PC-9 (cell line): ENCODE measurements around the gene KCNQ1OT1. TPM values are rescaled to one million over a fixed set of nuclear protein-coding genes. Genes with fewer than 3 reads are reported as not detected.

Source experiments
- BruUV-seq: library from RNA; stranded (reverse); fragments of 400-500 nt; replicated peaks from 2 replicates; lab custom pipeline; 2021; lab: Mats Ljungman, UMichigan
- CTCF ChIA-PET: fragments of 300-600 bp; sonication (Branson Sonifier 250); formaldehyde crosslinking; loops from one replicate; lab custom pipeline; 2022; ENCODE audit warnings: antibody characterized with exemption; lab: Charles Lee
- POLR2A ChIA-PET: fragments of 300-600 bp; sonication (Branson Sonifier 250); formaldehyde crosslinking; loops from one replicate; lab custom pipeline; 2022; ENCODE audit warnings: antibody characterized with exemption; ENCODE audit not compliant: unreplicated experiment; lab: Charles Lee
- DNase-seq, 2 experiments: peaks; one replicate each; pipeline versions ENCODE4 v3.0.0 to v3.0.0-alpha.2; 2015 to 2022; ENCODE audit warnings: mixed read lengths in 1 of 2
- H2AFZ ChIP-seq: fragments of 200-600 bp; sonication (generic); 2 replicates; pipeline ENCODE4 v1.8.1; 2017; ENCODE audit warnings: antibody characterized with exemption
- H3F3A ChIP-seq: fragments of 200-600 bp; sonication (generic); 2 replicates; pipeline ENCODE4 v1.8.1; 2017; ENCODE audit warnings: antibody characterized with exemption, mild to moderate bottlenecking, low read depth; ENCODE audit not compliant: insufficient read depth
- H3K27ac ChIP-seq: fragments of 200-600 bp; sonication (generic); 2 replicates; pipeline ENCODE4 v1.6.1; 2016; ENCODE audit warnings: mixed run types
- H3K27me3 ChIP-seq: fragments of 200-600 bp; sonication (generic); 2 replicates; pipeline ENCODE4 v1.6.1; 2016; ENCODE audit warnings: low read depth, mixed run types; ENCODE audit not compliant: insufficient read depth
- H3K36me3 ChIP-seq: fragments of 200-600 bp; sonication (generic); 2 replicates; pipeline ENCODE4 v1.6.1; 2016; ENCODE audit warnings: low read depth, mixed run types
- H3K4me1 ChIP-seq: fragments of 200-600 bp; sonication (generic); replicated peaks from 2 replicates; pipeline ENCODE4 v1.6.1; 2016; ENCODE audit warnings: mixed run types; ENCODE audit not compliant: insufficient read depth
- H3K4me2 ChIP-seq: fragments of 200-600 bp; sonication (generic); 2 replicates; pipeline ENCODE4 v1.6.1; 2017; ENCODE audit warnings: mixed run types
- H3K4me3 ChIP-seq: fragments of 200-600 bp; sonication (generic); 2 replicates; pipeline ENCODE4 v1.6.1; 2016; ENCODE audit warnings: mixed run types
- H3K79me2 ChIP-seq: fragments of 200-600 bp; sonication (generic); 2 replicates; pipeline ENCODE4 v1.6.1; 2017; ENCODE audit warnings: low read depth, mixed run types
- H3K9me2 ChIP-seq: fragments of 200-600 bp; sonication (generic); 2 replicates; pipeline ENCODE4 v1.8.1; 2017; ENCODE audit warnings: mild to moderate bottlenecking; ENCODE audit not compliant: insufficient read depth
- H3K9me3 ChIP-seq: fragments of 200-600 bp; sonication (generic); 2 replicates; pipeline ENCODE4 v1.8.1; 2016; ENCODE audit warnings: low read depth; ENCODE audit not compliant: insufficient read depth
- H4K20me1 ChIP-seq: fragments of 200-600 bp; sonication (generic); 2 replicates; pipeline ENCODE4 v1.8.1; 2017; ENCODE audit not compliant: insufficient read depth
- EZH2 ChIP-seq: fragments of 200-600 bp; sonication (generic); IDR thresholded peaks from 2 replicates; pipeline ENCODE4 v1.8.0; 2017; ENCODE audit warnings: antibody characterized with exemption, low read depth
- intact Hi-C: fragments of 100-400 bp; cut with micrococcal nuclease; formaldehyde crosslinking; loops from one replicate; pipeline ENCODE4 v1.10.0; 2022; ENCODE audit not compliant: unreplicated experiment
- total RNA-seq: library from RNA; stranded (reverse); gene quantifications from 2 replicates; pipeline ENCODE4 v1.2.3, GENCODE V29; 2021
- TF ChIP-seq, protein P1 (sequence below): fragments of 200-600 bp; sonication (generic); conservative IDR thresholded peaks from 2 replicates; pipeline ENCODE4 v1.6.1; 2017; ENCODE audit warnings: mixed run types, antibody characterized with exemption, mild to moderate bottlenecking, moderate library complexity

The KCNQ1OT1 gene
- total RNA-seq, 1 experiment from 2014 or later: 3.4 TPM

DNA sequence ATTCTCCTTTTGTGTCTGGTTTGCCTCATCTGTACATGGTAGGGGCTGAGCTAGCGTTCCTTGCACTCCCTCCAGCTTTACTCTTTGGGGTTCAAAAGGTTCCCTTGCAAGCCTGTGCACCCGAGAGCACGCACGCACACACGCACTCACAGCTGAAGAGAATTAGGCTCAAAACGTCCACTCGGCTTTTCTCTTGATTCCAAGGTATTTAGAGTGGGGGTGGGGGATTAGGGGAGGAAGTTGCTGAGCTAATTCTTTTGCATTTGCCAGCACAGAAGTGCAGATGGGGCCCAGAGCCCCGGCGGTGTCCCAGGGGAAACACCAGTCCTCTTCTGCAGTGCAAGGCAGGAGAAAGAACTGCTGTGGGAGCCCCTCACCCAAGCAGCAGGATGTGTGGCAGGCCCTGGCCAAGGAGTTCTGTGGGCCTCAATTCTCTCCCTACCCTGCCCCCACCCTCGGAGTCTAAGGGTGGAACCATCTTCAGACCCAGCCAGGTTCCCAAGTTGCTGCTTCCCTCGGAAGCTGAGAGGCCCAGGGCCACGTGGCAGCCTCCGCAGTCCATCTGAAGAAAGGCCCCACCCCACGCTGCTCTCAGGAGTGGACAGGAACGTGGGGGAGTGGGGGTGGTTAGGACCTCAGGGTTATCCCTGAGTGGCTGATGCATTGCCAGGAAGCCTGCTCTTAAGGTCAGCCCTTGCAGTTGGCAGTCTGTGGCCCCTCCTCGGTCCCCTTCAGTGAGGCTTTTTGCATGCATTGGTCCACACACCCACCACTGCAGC lies 3.8 kb upstream of the KCNQ1OT1 start:
- no peak overlapping the region for H3K4me3 ChIP-seq
- no peak overlapping the region for H3K4me2 ChIP-seq
- no peaks in the 10 kb centered on the region for H3F3A ChIP-seq
- no peaks in the 10 kb centered on the region for H3K36me3 ChIP-seq
- BruUV-seq: no TSS peak
- no peaks in the 10 kb centered on the region for H3K9me2 ChIP-seq
- intact Hi-C loops: no loop called here
- H3K9me3 ChIP-seq: no peaks in the 10 kb centered on the region
- H3K79me2 ChIP-seq: peaks cover 9% of the 10 kb centered on the region
- H4K20me1 ChIP-seq: no peaks in the 10 kb centered on the region
- DNase-seq: no peak
- no peak overlapping the region for H2AFZ ChIP-seq
- H3K27me3 ChIP-seq: no peaks in the 10 kb centered on the region
- TF ChIP-seq EZH2: no peak
- TF ChIP-seq, protein P1, sequence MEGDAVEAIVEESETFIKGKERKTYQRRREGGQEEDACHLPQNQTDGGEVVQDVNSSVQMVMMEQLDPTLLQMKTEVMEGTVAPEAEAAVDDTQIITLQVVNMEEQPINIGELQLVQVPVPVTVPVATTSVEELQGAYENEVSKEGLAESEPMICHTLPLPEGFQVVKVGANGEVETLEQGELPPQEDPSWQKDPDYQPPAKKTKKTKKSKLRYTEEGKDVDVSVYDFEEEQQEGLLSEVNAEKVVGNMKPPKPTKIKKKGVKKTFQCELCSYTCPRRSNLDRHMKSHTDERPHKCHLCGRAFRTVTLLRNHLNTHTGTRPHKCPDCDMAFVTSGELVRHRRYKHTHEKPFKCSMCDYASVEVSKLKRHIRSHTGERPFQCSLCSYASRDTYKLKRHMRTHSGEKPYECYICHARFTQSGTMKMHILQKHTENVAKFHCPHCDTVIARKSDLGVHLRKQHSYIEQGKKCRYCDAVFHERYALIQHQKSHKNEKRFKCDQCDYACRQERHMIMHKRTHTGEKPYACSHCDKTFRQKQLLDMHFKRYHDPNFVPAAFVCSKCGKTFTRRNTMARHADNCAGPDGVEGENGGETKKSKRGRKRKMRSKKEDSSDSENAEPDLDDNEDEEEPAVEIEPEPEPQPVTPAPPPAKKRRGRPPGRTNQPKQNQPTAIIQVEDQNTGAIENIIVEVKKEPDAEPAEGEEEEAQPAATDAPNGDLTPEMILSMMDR: no peak
- H3K4me1 ChIP-seq: peaks cover 4% of the 10 kb centered on the region; the same call in 1 of the 2 replicates
- POLR2A ChIA-PET: interaction anchor here (0.5 kb wide), 1 partner anchor 11 kb away, joined by 8 read pairs; no protein-coding TSS in a partner anchor
- CTCF ChIA-PET: interaction anchor here (0.5 kb wide), 1 partner anchor 56 kb away, joined by 3 read pairs; no protein-coding TSS in a partner anchor
- no peak overlapping the region for H3K27ac ChIP-seq

DNA sequence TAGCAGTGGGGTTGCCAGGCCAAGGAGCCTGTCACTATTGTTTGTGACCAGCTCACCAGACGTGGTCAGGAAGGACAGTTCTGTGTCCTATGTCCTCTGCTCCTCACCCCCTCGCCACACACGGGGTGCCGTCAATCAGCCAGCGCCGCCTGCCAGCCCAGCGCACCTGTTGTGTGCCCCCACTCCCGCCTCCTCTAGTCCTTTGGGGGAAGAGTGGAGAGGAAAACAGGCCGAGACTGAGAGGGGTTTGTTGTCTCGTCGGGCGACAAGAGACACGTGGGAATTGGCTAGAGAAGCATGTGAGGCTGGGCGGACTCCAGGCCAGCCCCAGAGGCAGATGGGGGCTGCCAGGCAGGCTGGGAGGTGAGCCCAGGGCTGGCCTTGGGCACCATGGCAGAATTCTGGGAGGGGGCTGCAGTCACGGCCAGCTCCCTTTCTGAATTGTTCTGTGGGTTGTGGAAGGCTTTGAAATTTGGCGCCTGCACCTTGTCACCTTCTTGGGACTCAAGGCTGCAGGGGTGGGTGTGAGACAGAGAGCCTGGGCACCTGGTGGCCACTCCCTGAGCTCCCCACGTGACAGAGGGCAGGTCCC lies 3.1 kb upstream of the KCNQ1OT1 start:
- intact Hi-C loops: no loop called here

DNA sequence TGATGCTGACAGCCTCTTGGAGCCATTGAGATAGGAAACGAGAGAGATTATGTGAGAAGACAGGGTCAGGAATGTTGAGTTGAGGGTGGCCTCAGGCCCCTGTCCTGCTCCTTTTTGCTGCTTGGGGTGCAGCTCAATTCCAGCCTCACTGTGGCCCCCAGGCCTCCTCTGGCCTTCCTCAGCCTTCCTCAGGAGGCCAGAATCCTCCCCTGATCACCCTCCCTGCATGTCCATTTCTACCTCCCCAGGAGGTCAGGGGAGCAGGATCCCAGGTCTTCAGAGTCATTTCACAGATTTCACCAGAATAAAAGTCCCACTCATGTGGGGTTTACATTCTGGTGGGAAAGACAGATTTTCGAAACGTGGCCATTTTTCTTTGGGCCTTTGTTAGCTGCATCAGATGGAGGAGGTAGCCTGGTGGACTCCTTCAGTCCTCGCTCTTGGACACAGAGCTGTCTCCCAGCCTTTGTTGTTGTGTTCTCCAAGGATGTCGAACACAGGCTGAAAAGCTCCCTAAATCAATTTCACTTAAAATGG lies 2.2 kb upstream of the KCNQ1OT1 start:
- CTCF ChIA-PET: no interaction called here
- Histone ChIP-seq H3K4me1 (peaks cover 14% of the 10 kb centered on the region), H3K27ac (no peak overlapping the region), H2AFZ (no peak overlapping the region), H4K20me1 (0 out of 2 replicates have a peak, but pooled peaks cover 4% of the 10 kb centered on the region), H3K9me3 (no peaks in the 10 kb centered on the region), H3K36me3 (no peaks in the 10 kb centered on the region), H3K4me2 (no peak overlapping the region), H3K9me2 (no peaks in the 10 kb centered on the region), H3K4me3 (no peak overlapping the region), H3K79me2 (peaks cover 24% of the 10 kb centered on the region), H3F3A (no peaks in the 10 kb centered on the region), H3K27me3 (no peaks in the 10 kb centered on the region)
- POLR2A ChIA-PET: no interaction called here
- TF ChIP-seq EZH2: no peak
- TF ChIP-seq, protein P1: no peak
- intact Hi-C loops: loop anchor here (2.0 kb wide), 1 partner anchor 183 kb away; the partner anchor contains the start of gene CDKN1C
- no peak for DNase-seq
- BruUV-seq: no TSS peak

More for the DNA sequence above, 3.1 kb upstream of the KCNQ1OT1 start:
- TF ChIP-seq, protein P1: no peak
- no peak for TF ChIP-seq EZH2
- H3K9me2 ChIP-seq: no peaks in the 10 kb centered on the region
- 0 out of 2 replicates have a peak, but pooled peaks cover 4% of the 10 kb centered on the region for H4K20me1 ChIP-seq
- no peak overlapping the region for H3K4me2 ChIP-seq
- peaks cover 15% of the 10 kb centered on the region for H3K79me2 ChIP-seq
- H3K27ac ChIP-seq: no peak overlapping the region
- no peak overlapping the region for H2AFZ ChIP-seq
- no peak for DNase-seq
- no TSS peak for BruUV-seq
- H3F3A ChIP-seq: no peaks in the 10 kb centered on the region
- no peaks in the 10 kb centered on the region for H3K27me3 ChIP-seq
- H3K4me3 ChIP-seq: no peak overlapping the region
- POLR2A ChIA-PET: no interaction called here
- CTCF ChIA-PET: interaction anchor here (0.5 kb wide), 1 partner anchor 183 kb away, joined by 5 read pairs; no protein-coding TSS in a partner anchor
- H3K36me3 ChIP-seq: no peaks in the 10 kb centered on the region
- H3K4me1 ChIP-seq: peaks cover 7% of the 10 kb centered on the region
- H3K9me3 ChIP-seq: no peaks in the 10 kb centered on the region
